HK-2 (cell line): ENCODE results near the gene DMXL1.
"Not testable (repeated sequence)": the region's sequence is repeated elsewhere in the genome, so short reads cannot be mapped to it uniquely, and the experiment has no call there.

Experiments
- DNase-seq: peaks from one replicate; pipeline ENCODE4 v3.0.0-alpha.2; 2018; ENCODE audit not compliant: unreplicated experiment

DMXL1 gene

DNA sequence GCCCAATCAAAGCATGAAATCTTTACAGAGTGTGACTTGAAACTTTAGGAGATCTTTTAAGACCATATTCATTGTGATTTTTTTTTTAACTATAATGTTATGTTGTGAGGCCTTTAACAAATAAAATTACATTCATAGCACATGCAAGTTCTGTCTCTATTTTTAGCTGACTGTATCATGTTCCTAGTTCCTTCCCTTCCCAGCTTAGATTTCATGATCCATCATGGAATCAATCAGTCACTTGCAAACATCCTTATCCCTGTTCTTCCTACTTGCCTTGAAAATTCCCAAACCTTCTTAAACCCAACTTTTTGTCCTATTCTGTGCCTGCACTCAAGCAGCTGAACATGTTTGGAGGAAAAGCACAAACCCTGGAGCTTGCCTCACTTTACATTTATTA, 141.8 kb downstream of the DMXL1 start:
- no peak for DNase-seq

- DNase-seq = no peak
Measured at GRCh38 chr5:119217183-119217582, 146.3 kb downstream of the DMXL1 start.

- no peak for DNase-seq
Measured at GRCh38 chr5:119218830-119219782, 148.2 kb downstream of the DMXL1 start.

- no peak for DNase-seq
Measured at GRCh38 chr5:119220576-119221197, 149.8 kb downstream of the DMXL1 start.

DNA sequence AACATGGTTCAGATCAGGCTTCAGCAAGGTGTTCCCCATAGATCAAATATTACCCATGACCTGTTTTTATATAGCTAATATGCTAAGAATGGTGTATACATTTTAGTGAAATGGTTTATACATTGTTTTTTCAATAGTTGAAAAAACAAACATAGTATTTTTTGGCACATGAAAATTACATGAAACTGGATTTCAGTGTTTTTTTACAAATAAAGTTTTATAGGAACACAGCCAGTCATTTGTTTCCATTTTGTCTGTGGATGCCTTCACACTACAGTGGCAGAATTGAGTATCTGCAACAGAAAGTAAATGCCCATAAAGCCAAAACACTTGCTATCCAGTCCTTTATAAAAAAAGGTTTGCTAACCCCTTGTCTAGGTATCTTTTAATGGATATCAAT, 150.4 kb downstream of the DMXL1 start:
- no peak for DNase-seq

DNA sequence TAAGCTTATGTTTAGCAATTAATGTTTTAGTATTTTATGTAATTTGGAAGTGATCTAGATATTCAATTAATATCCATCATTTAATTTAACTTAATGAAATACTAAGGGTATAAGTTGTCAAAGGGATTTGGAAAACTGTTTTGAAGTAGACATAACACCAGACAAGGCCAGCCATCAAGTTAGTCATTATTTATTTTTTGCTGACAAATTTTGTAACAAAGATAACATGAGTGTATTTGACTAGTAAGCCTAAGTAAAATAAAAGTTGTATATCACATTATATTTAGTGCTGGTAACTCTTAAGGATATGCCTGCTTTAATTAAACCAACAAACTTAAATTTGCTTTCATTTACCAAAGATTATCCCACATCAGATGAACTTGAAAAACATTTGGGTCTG, 159.1 kb downstream of the DMXL1 start:
- DNase-seq = no peak

DNA sequence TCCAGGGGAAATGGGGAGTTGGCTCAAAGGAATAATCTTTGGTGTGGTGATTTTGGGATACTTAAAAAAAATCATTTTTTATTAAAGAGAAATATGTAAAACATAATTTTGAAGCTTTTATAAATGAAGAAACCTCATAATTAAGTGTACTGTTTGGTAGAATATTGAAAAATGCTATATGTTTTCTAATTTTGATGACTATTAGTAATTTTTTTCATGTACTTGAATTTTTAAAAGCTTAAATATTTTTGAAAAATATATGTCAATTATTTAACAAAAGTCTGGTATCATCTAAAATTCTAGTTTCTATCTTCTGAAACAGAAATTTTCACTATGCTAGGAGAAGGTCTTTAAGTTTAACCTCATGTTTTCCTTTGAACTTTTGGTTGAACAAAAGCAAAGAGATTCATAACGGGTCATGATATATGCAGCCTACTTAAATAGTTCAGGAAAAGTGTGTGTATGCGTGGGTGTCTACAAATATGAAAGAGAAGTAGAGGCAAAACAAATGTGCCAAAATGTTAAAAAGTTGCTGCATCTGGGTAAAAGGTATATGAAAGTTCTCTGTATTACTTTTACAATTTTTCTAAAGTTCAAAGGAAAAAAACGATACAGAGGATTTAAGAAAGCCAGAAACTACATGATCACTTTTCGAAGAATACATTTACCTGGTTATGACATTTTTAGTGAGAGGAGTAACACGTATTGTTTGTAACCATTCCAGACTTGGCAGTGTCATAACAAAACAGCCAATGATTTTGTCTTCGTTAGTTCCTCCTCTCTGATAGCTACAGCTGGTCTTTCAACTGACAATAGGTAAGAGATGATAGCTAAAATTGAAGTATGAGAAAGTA, 167.6 kb downstream of the DMXL1 start:
- DNase-seq = no peak

DNA sequence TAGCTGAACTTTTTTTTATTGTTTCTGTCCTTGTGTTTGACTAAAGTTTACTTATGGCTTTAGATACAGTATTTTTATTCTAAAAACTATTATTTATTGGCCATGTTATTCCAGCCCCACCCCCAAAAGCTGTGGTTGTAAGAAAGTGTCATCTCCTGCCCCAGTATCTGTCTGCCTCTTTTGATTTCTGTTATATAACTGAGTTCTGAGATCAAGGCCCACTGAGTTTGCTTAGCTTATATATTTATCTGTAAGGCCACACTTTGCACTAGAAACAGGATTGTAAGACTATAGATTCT, 168.2 kb downstream of the DMXL1 start:
- DNase-seq = no peak

DNA sequence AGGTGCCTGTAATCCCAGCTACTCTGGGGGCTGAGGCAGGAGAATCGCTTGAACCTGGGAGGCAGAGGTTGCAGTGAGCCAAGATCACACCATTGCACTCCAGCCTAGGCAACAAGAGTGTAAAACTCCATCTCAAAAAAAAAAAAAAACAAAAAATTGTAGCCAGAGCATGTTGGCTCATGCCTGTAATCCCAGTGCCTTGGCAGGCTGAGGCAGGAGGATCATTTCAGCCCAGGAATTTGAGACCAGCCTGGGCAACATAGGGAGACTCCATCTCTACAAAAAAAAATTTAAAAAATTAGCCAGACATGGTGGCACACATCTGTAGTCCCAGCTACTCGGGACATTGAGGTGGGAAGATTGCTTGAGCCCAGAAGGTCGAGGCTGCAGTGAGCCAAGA, 168.9 kb downstream of the DMXL1 start:
- not testable (repeated sequence) for DNase-seq

- DNase-seq = no peak
Measured at GRCh38 chr5:119243888-119244287, 173.0 kb downstream of the DMXL1 start.

DNA sequence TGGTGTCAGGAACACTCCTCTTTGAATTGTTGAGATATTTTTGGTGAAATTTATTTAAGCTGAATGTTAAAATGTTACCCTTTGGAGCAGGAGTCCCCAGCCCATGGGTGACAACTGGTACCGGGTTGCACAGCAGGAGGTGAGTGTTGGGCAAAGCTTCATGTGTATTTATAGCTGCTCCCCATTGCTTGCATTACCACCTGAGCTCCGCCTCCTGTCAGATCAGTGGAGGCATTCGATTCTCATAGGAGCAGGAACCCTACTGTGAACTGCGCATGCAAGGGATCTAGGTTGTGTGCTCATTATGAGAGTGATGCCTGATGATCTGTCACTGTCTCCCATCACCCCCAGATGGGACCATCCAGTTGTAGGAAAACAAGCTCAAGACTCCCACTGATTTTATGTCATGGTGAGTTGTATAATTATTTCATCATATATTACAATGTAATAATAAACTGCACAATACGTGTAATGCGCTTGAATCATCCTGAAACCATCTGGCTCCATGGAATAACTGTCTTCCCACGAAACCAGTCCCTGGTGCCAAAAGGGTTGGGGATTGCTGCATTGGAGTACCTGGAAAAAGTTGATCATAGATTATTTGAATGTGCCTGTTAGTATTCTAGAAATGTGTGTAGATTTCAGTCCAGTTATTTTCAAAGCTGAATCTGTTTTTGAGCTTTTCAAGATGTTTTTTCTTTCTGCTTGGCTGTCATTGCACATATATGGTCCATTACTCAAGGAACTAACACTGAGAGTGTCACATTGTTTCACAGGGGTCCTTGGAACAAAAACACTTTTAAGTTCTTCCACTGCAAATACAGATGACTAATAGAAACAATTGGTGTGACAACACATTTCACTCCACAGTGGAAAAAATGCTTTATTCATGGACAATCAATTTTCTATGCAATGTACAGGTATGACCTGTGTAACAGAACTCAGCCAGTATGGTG, 180.3 kb downstream of the DMXL1 start:
- DNase-seq = no peak

DNA sequence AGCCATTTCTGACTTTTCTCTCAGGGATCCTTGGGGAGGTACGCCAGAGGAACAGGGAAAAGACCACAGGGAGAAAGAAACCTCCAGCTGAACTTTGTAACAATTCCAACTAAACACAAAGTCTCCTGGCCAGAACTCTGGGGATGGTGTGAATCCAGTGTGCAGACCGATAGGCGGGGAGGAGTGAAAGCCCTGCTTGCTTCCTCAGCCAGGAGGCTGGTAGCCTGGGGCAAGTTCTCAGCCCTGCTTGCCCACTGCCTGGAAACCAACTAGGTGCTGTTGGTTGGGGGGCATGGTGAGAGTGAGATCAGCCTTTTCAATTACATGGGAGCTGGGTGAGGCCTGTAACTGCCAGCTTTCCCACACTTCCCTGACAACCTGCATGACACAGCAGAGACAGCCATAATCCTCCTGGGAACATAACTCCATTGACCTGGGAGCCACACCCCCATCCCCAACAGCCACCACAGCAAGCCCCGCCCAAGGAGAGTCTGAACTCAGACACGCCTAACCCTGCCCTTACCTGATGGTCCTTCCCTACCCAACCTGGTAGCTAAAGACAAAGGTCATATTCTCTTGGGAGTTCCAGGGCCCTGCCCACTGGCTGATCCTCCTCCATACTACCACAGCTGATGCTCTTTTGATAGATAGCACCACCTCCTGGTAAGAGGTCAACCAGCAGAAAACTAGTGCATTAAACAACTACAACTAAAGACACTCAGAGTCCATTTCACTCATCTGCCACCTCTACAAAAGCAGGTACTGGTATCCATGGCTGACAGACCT, 184.9 kb downstream of the DMXL1 start:
- no peak for DNase-seq

DNA sequence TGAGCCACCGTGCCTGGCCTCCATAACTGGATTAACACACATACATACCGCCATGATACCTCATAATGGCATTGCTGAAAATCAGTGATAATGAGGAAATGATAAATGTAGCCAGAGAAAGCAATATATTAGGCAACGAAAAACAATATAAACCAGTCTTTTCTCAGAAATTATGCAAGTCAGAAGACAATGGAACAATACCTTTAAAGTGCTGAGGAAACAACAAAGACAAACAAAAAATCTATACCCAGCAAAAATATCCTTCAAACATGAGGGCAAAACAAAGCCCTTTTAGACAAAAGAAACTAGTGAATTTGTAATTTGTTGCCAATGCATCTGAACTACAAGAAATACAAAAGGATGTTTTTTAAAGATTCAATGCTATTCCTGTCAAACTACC, 186.7 kb downstream of the DMXL1 start:
- no peak for DNase-seq

GRCh38 chr5:119263639-119264038, 192.8 kb downstream of the DMXL1 start:
- DNase-seq = no peak

DNA sequence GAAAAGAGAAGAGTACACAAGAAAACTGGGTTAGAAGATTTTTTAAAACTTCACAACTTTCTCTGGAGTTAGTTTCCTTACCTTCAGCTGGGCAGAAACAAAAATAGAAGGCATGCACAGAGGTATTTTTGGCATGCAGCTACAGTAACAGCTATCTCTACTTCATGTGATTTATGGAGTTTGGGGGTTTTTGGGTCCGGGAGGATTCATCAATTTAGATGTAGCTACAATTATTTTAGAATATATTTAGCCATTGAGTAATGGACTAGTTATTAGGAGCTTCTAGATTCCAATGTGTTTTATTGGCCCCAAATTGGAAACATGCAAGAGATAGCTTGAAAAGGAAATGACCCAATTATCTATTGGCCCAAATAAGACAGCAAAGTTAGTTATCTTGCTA, 193.3 kb downstream of the DMXL1 start:
- DNase-seq = no peak

DNA sequence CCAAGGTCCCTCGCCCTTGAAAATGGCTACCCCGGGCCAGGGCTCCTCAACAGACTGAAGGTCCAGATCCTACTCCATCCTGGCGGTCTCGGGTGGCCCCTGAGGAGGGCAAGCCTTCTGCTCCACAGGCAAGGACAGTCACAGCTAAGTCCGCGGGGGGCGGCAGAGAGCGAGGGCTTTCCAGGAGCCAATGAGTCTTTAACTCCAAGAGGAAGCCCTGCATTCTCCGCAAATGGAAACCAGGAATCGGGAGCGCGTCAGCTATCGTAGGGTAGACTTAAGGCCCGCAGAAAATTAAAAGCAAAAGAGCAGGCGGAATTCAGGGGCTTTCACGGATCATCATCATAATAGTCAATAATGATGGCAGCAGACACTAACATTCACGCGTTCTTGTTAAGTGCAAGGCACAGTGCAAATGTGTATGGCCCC, 197.1 kb downstream of the DMXL1 start:
- DNase-seq = peak; percentile 80

DNA sequence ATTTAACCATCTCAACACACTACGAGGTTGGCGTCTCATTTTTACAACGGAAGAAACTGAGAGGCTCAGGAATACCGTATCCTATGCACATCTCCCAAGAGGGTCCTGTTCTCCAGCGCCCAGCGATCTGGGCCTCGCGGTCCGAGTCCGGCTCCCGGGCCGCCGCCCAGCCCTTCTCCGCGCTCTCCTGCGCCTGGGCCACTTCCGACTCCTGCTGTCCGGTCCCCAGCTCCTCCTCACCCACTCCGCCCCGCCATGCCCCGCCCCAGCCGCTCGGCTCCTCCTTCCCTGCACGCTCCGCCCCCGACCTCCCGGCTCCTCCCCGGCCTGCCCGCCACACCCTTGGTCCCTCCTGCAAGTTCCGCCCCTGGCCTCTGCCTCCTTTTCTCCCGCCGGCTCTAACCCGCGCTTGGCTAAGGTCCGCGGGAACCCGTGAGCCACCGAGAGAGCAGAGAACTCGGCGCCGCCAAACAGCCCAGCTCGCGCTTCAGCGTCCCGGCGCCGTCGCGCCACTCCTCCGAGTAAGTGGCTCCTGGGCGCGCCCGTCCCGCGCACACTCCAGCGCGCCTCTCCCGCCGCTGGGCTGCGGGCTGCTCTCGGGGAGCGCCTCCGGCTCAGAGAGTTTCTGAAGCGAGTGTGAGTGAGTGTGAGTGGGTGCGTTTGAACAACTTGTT, 197.6 kb downstream of the DMXL1 start:
- DNase-seq = peak; percentile 97

DNA sequence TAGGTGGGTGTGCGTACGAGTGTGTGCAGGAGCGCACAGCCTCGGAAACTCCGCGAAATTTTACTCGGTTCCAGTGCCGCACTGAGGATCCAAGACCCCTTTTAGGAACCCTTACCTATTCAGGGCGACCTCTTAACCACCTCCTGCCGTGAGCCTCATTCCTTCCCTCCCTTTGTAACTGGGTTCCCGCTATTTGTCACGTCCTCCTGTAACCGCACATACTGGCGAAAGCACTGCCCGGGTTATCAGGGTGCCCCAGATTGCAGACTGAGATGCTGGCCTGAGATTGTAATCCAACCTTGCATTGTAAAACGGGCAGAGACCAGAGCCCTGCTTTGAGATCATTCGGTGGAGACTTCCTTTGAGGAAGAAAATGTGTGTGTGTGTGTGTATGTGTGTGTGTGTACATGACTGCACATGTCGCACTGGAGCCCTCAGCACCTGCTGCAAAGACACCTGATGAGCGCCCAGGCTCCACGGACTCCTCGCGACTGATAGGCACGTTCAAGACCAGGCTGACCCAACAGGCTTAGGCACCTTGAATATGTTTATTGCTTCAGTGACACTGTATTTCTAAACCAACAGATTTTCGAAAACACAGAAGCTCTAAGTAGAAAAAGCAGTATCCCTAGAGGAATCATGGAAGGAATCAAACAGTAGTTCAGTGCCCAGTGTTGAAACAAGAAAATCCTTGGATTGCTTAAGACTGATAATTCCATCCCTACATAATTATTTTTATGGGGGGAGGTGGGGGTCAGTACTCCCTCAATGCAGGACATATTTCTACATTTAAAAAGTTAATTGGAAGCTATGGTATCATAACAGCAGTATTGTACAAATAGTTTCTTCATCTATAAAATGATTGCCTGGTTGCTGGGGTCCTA, 198.4 kb downstream of the DMXL1 start:
- DNase-seq = peak; percentile 42

DNA sequence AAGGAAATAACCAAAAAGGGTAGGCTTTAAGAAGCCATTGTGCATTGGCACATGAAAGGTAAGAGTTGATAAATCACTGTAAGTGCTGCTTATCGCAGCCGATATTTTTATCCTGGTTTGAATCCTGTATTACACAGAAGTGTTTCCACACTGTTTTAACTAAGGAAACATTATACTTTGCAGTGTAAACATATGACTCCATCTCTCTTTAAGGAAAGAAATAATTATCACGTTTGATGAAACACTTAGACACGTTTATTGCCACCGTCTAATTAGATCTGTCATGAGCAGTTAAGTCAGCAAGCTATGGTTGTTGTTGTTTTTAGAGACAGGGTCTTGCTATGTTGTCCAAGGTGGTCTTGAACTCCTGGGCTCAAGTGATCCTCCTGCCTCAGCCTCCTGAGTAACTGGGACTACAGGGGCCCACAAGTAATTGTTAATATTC, 199.3 kb downstream of the DMXL1 start:
- no peak for DNase-seq
